Transverse colon (tissue), 4 donors: Measurements from ENCODE around the gene CAPN5. TPM values are rescaled to one million over a fixed set of nuclear protein-coding genes. Genes with fewer than 3 reads are reported as not detected.

Experiments
- DNase-seq: peaks from one replicate; pipeline ENCODE4 v3.0.0-alpha.2; 2019
- H3K27ac ChIP-seq, 4 donors: fragments of 200-600 bp; sonication (generic); 2 replicates each; pipeline ENCODE4 v1.5.1; 2016 to 2018; ENCODE audit warnings: inconsistent platforms in 4 of 4
- H3K27me3 ChIP-seq: fragments of 200-600 bp; sonication (generic); 2 replicates; pipeline ENCODE4 v1.5.1; 2017; ENCODE audit warnings: inconsistent platforms
- H3K36me3 ChIP-seq, 4 donors: fragments of 200-600 bp; sonication (generic); 2 replicates each; pipeline ENCODE4 v1.5.1; 2017 to 2019; ENCODE audit warnings: inconsistent platforms in 4 of 4
- H3K4me1 ChIP-seq, 4 donors: fragments of 200-600 bp; sonication (generic); 2 replicates each; pipeline ENCODE4 v1.5.1; 2017 to 2020; ENCODE audit warnings: inconsistent platforms in 4 of 4
- H3K4me3 ChIP-seq, 4 donors: fragments of 200-600 bp; sonication (generic); 1 replicate in 1 of 4; 2 replicates in 3 of 4; pipeline versions ENCODE4 v1.5.1 to v1.6.1; 2017 to 2019; ENCODE audit warnings: inconsistent platforms in 4 of 4
- H3K9me3 ChIP-seq, 2 donors: fragments of 200-600 bp; sonication (generic); 2 replicates each; pipeline ENCODE4 v1.5.1; 2017 to 2019; ENCODE audit warnings: inconsistent platforms in 2 of 2
- CTCF ChIP-seq, 5 experiments: fragments of 200-600 bp in 3 of 5; fragments of 450-650 bp in 2 of 5; sonication (generic) in 3 of 5; IDR thresholded peaks; 1 replicate in 2 of 5; 2 replicates in 3 of 5; pipeline ENCODE4 v1.5.1; 2016 to 2017; ENCODE audit warnings: antibody characterized with exemption in 5 of 5, inconsistent platforms in 3 of 5, mild to moderate bottlenecking in 2 of 5, moderate library complexity in 1 of 5
- EP300 ChIP-seq: sonication (generic); formaldehyde crosslinking; IDR thresholded peaks from one replicate; pipeline ENCODE4 v1.6.1; 2017; ENCODE audit warnings: antibody characterized with exemption, low read depth
- POLR2A ChIP-seq: fragments of 450-650 bp; IDR thresholded peaks from one replicate; pipeline ENCODE4 v1.6.1; 2016; ENCODE audit warnings: antibody characterized with exemption, mild to moderate bottlenecking, moderate library complexity
- POLR2AphosphoS5 ChIP-seq, 3 donors: sonication (generic); formaldehyde crosslinking; IDR thresholded peaks; one replicate each; pipeline ENCODE4 v1.6.1; 2016; ENCODE audit warnings: antibody characterized with exemption in 3 of 3
- WGBS, 2 donors: methylation state at CpG; one replicate each; pipeline ENCODE4 v1.1.5; 2018; ENCODE audit warnings: low coverage in 1 of 2; 5-methylcytosine and 5-hydroxymethylcytosine counted together
- in situ Hi-C, 4 donors: fragments of 200-750 bp; cut with MboI; loops; one replicate each; pipeline versions ENCODE4 v1.15.0 to v1.15.1; 2017; ENCODE audit warnings: low sequenced_read_pairs in 3 of 4, low pct_ligation_motif_present in 1 of 4, low pct_unique_long_range_greater_than_20kb in 1 of 4
- intact Hi-C: fragments of 100-400 bp; cut with DNase I; formaldehyde crosslinking; loops from one replicate; pipeline ENCODE4 v1.15.1; 2023; ENCODE audit warnings: low total_unique reads
- total RNA-seq, 4 donors: library from RNA; depleted of rRNA; stranded (reverse); fragments of >200 nt; gene quantifications; one replicate each; pipeline ENCODE4 v1.1.0, GENCODE V29; 2016

CAPN5 gene
- total RNA-seq, 4 donors from 2014 or later: 210 to 290 (median 214) TPM

GRCh38 chr11:77120571-77120970 is 53.8 kb downstream of the CAPN5 start:
- H3K36me3 ChIP-seq: peaks cover 0 to 28% (median 5%) of the 10 kb centered on the region in 4 donors
- DNase-seq: no peak
- TF ChIP-seq POLR2A: no peak
- no peak for TF ChIP-seq EP300
- TF ChIP-seq CTCF (IDR thresholded peaks at IDR 0.05): no peak
- no peak for TF ChIP-seq POLR2AphosphoS5 (IDR thresholded peaks at IDR 0.05)
- no peaks in the 10 kb centered on the region for H3K4me1 ChIP-seq
- H3K9me3 ChIP-seq: no peaks in the 10 kb centered on the region
- 92 to 100% methylated on average over 1 to 19 of the region's 19 CpGs for WGBS, 2 donors
- in situ Hi-C loops: loop anchor here in 1 of 4 donors (5.0 kb wide), 1 partner anchor 67 kb away; no protein-coding TSS in a partner anchor
- no peaks in the 10 kb centered on the region for H3K27me3 ChIP-seq
- intact Hi-C loops: loop anchor here (10.0 kb wide), 1 partner anchor 64 kb away; no protein-coding TSS in a partner anchor
- H3K4me3 ChIP-seq: no peak overlapping the region
- no peak overlapping the region for H3K27ac ChIP-seq

GRCh38 chr11:77121096-77121640 is 54.4 kb downstream of the CAPN5 start:
- no peaks in the 10 kb centered on the region for H3K9me3 ChIP-seq
- no peak overlapping the region for H3K27ac ChIP-seq
- H3K4me1 ChIP-seq: peaks cover 0 to under 1% (median 0%) of the 10 kb centered on the region in 4 donors
- no peaks in the 10 kb centered on the region for H3K27me3 ChIP-seq
- no peak for TF ChIP-seq POLR2A
- in situ Hi-C loops: loop anchor here in 1 of 4 donors (5.0 kb wide), 1 partner anchor 66 kb away; no protein-coding TSS in a partner anchor
- DNase-seq: no peak
- no peak overlapping the region for H3K4me3 ChIP-seq
- peaks cover 0 to 28% (median 5%) of the 10 kb centered on the region in 4 donors for H3K36me3 ChIP-seq
- intact Hi-C loops: loop anchor here (10.0 kb wide), 1 partner anchor 64 kb away; no protein-coding TSS in a partner anchor
- 84% methylated on average over 10 of the region's 10 CpGs; no CpG with 5 or more reads in 1 of the 2 donors for WGBS, 2 donors

- no peak for DNase-seq
- in situ Hi-C loops: loop anchor here in 1 of 4 donors (5.0 kb wide), 1 partner anchor 65 kb away; no protein-coding TSS in a partner anchor
- TF ChIP-seq EP300: no peak
- no peak for TF ChIP-seq CTCF (IDR thresholded peaks at IDR 0.05)
- TF ChIP-seq POLR2AphosphoS5 (IDR thresholded peaks at IDR 0.05): no peak
- TF ChIP-seq POLR2A: no peak
- Histone ChIP-seq H3K27me3 (no peaks in the 10 kb centered on the region), H3K27ac (no peak overlapping the region), H3K9me3 (no peaks in the 10 kb centered on the region), H3K4me1 (peaks cover 3 to 9% (median 4%) of the 10 kb centered on the region in 4 donors), H3K36me3 (peaks cover 0 to 28% (median 5%) of the 10 kb centered on the region in 4 donors), H3K4me3 (no peak overlapping the region)
- WGBS, 2 donors: 65 to 93% methylated on average over 2 to 8 of the region's 8 CpGs
- intact Hi-C loops: loop anchor here (10.0 kb wide), 1 partner anchor 63 kb away; no protein-coding TSS in a partner anchor
Observed at GRCh38 chr11:77121876-77122575, 55.3 kb downstream of the CAPN5 start.

- Histone ChIP-seq H3K27me3 (no peaks in the 10 kb centered on the region), H3K36me3 (peaks cover 0 to 28% (median 5%) of the 10 kb centered on the region in 4 donors), H3K4me1 (peaks cover 8 to 16% (median 10%) of the 10 kb centered on the region in 4 donors), H3K9me3 (no peaks in the 10 kb centered on the region), H3K4me3 (no peak overlapping the region), H3K27ac (no peak overlapping the region)
- 88% methylated on average over 7 of the region's 7 CpGs; no CpG with 5 or more reads in 1 of the 2 donors for WGBS, 2 donors
- TF ChIP-seq POLR2AphosphoS5 (IDR thresholded peaks at IDR 0.05) (no peak), EP300 (no peak), POLR2A (no peak), CTCF (IDR thresholded peaks at IDR 0.05) (no peak)
- intact Hi-C loops: loop anchor here (10.0 kb wide), 1 partner anchor 62 kb away; no protein-coding TSS in a partner anchor
- in situ Hi-C loops: loop anchor here in 1 of 4 donors (5.0 kb wide), 1 partner anchor 65 kb away; no protein-coding TSS in a partner anchor
- DNase-seq: no peak
Observed at GRCh38 chr11:77122576-77123212, 55.9 kb downstream of the CAPN5 start.
